ENCODE data around the gene INVS. TPM values are rescaled to one million over a fixed set of nuclear protein-coding genes. Genes with fewer than 3 reads are reported as not detected.

The INVS gene
- polyA plus RNA-seq, 1 of the 3 experiments (the other 2 are of a cell fraction) = 8.1 TPM

DNA sequence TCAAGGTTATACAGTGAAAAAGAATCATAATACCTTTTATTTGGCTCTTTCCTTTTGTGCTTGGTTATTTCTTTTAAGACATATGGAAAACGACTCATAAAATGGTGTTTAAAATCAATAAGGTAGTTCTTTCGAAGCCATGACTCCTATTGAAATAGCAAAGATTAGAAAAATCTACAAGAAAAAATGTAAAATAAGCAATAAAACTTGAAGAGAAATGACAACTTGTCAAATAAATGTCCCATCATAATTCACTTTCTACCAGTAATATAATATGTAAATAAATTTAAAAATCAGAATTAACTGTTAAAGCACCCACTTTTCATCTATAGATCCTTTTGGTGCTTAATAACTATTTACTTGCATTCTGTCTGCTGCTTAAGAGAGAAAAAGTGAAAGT lies 241.2 kb downstream of the INVS start:
- Histone ChIP-seq H3K36me3 (replicated peaks in 1 of 2; ENCODE audit: control insufficient read depth in 1 of 2, insufficient read depth in 2 of 2, low read length in 1 of 2) (peaks cover 39 to 46% of the 10 kb centered on the region in 2 experiments), H3K4me1 (ENCODE audit: control insufficient read depth in 1 of 2, insufficient read depth in 2 of 2, low read depth in 1 of 2, low read length in 1 of 2) (no peaks in the 10 kb centered on the region), H3K4me3 (ENCODE audit: low read depth in 2 of 2, low read length in 1 of 2) (no peak overlapping the region), H3F3A (replicated peaks; ENCODE audit: insufficient read depth) (no peaks in the 10 kb centered on the region), H3K4me2 (no peak overlapping the region), H3K27ac (ENCODE audit: low read depth in 2 of 2, low read length in 1 of 2) (no peak overlapping the region), H3K79me2 (ENCODE audit: insufficient read depth) (peaks cover 83% of the 10 kb centered on the region), H2AFZ (ENCODE audit: low read depth) (no peak overlapping the region), H3K9me2 (no peaks in the 10 kb centered on the region), H3K9me3 (no peaks in the 10 kb centered on the region), H3K9ac (no peak overlapping the region), H4K20me1 (ENCODE audit: insufficient read depth) (no peaks in the 10 kb centered on the region; the same call in 1 of the 2 replicates), H3K27me3 (ENCODE audit: insufficient read depth) (no peaks in the 10 kb centered on the region)
- ChIA-PET POLR2A (no interaction called here), CTCF (interaction anchor here (6.2 kb wide), 1 partner anchor 17 kb away, joined by 45 read pairs; no protein-coding TSS in a partner anchor)
- TF ChIP-seq NFIC (IDR thresholded peaks at IDR 0.05; ENCODE audit: borderline replicate concordance) = no peak
- no peak for TF ChIP-seq EZH2phosphoT487 (IDR thresholded peaks at IDR 0.05; ENCODE audit: borderline replicate concordance, low read depth)
- TF ChIP-seq MXI1 (IDR thresholded peaks at IDR 0.05; ENCODE audit: low read depth, low read length) = no peak
- no peak for TF ChIP-seq MEF2A (IDR thresholded peaks at IDR 0.05; ENCODE audit: borderline replicate concordance, low read depth)
- DNase-seq = no peak
- 96% methylated on average over 2 of the region's 2 CpGs for WGBS (ENCODE audit: low lambda C conversion rate)

GRCh38 chr9:100341889-100342288 lies 242.8 kb downstream of the INVS start:
- CTCF ChIA-PET = interaction anchor here (1.4 to 2.8 kb wide), 3 partner anchors 10 to 20 kb away, joined by 5 to 18 read pairs (median 5); partner anchors contain the start of gene TEX10
- H3K79me2 ChIP-seq (ENCODE audit: insufficient read depth) = peaks cover 91% of the 10 kb centered on the region
- WGBS (ENCODE audit: low lambda C conversion rate) = 94% methylated on average over 3 of the region's 3 CpGs

More at GRCh38 chr9:100341889-100342288, 242.8 kb downstream of the INVS start:
- Histone ChIP-seq H3K9me3 (no peaks in the 10 kb centered on the region), H3F3A (replicated peaks; ENCODE audit: insufficient read depth) (no peaks in the 10 kb centered on the region), H2AFZ (ENCODE audit: low read depth) (no peak overlapping the region), H3K36me3 (replicated peaks in 1 of 2; ENCODE audit: control insufficient read depth in 1 of 2, insufficient read depth in 2 of 2, low read length in 1 of 2) (peaks cover 53 to 55% of the 10 kb centered on the region in 2 experiments), H3K9me2 (no peaks in the 10 kb centered on the region), H3K4me1 (ENCODE audit: control insufficient read depth in 1 of 2, insufficient read depth in 2 of 2, low read depth in 1 of 2, low read length in 1 of 2) (no peaks in the 10 kb centered on the region), H3K27me3 (ENCODE audit: insufficient read depth) (no peaks in the 10 kb centered on the region), H3K4me2 (no peak overlapping the region), H3K4me3 (ENCODE audit: low read depth in 2 of 2, low read length in 1 of 2) (no peak overlapping the region), H3K9ac (no peak overlapping the region), H4K20me1 (ENCODE audit: insufficient read depth) (peaks cover under 1% of the 10 kb centered on the region; the same call in 1 of the 2 replicates), H3K27ac (ENCODE audit: low read depth in 2 of 2, low read length in 1 of 2) (no peak overlapping the region)
- TF ChIP-seq MAX (IDR thresholded peaks at IDR 0.05; ENCODE audit: low read depth) (no peak), FOXJ3 (CRISPR knock-in tag; IDR thresholded peaks at IDR 0.05) (no peak), REST (IDR thresholded peaks at IDR 0.05; ENCODE audit: low read depth, low read length) (no peak), SMC3 (IDR thresholded peaks at IDR 0.05; ENCODE audit: low read depth, low read length) (no peak), ZBTB33 (IDR thresholded peaks at IDR 0.05; ENCODE audit: borderline replicate concordance, low read depth) (no peak), RFX5 (IDR thresholded peaks at IDR 0.05; ENCODE audit: low read length) (no peak), TEAD4 (IDR thresholded peaks at IDR 0.05; ENCODE audit: borderline replicate concordance, insufficient read depth) (no peak), GABPA (IDR thresholded peaks at IDR 0.05; ENCODE audit: low read depth) (no peak), GATA2 (CRISPR knock-in tag; IDR thresholded peaks at IDR 0.05) (no peak)
- TF ChIP-seq, protein P1, sequence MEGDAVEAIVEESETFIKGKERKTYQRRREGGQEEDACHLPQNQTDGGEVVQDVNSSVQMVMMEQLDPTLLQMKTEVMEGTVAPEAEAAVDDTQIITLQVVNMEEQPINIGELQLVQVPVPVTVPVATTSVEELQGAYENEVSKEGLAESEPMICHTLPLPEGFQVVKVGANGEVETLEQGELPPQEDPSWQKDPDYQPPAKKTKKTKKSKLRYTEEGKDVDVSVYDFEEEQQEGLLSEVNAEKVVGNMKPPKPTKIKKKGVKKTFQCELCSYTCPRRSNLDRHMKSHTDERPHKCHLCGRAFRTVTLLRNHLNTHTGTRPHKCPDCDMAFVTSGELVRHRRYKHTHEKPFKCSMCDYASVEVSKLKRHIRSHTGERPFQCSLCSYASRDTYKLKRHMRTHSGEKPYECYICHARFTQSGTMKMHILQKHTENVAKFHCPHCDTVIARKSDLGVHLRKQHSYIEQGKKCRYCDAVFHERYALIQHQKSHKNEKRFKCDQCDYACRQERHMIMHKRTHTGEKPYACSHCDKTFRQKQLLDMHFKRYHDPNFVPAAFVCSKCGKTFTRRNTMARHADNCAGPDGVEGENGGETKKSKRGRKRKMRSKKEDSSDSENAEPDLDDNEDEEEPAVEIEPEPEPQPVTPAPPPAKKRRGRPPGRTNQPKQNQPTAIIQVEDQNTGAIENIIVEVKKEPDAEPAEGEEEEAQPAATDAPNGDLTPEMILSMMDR (IDR thresholded peaks at IDR 0.05) = no peak
- POLR2A ChIA-PET = no interaction called here
- no peak for DNase-seq

Measured in SK-N-SH (cell line).